Activated T-cell treated with anti-CD3 and anti-CD28 coated beads, Interleukin-2, amount 50 U/mL, for 72 hours (primary cell): ENCODE data around the gene RGS12. TPM values are rescaled to one million over a fixed set of nuclear protein-coding genes. Genes with fewer than 3 reads are reported as not detected.

Experiments used
- total RNA-seq, 2 donors: library from RNA; stranded (reverse); gene quantifications; one replicate each; pipeline ENCODE4 v1.2.3, GENCODE V29; 2022

Gene RGS12
- total RNA-seq, 2 donors from 2014 or later, result 16.9 to 18.5 TPM

Other genes starting within 250 kb of the RGS12 start
- not detected for gene HTT-AS, start 218.5 kb upstream of the RGS12 start, total RNA-seq
- 10 to 100 TPM; 88.0 to 97.9 TPM for gene HTT, start 218.3 kb upstream of the RGS12 start, total RNA-seq
- 1 to 10 TPM; 2.4 to 2.5 TPM for gene MSANTD1, start 43.9 kb upstream of the RGS12 start, total RNA-seq
- gene HGFAC, start 148.9 kb downstream of the RGS12 start, total RNA-seq, result under 1 TPM; 0.51 to 0.62 TPM
- not detected for gene DOK7, start 170.3 kb downstream of the RGS12 start, total RNA-seq
- 10 to 100 TPM; 49.7 to 52.7 TPM for gene LRPAP1, start 239.4 kb downstream of the RGS12 start, total RNA-seq